Measurements from ENCODE around the gene RASGRP1. TPM values are rescaled to one million over a fixed set of nuclear protein-coding genes. Genes with fewer than 3 reads are reported as not detected.

Gene RASGRP1
- total and polyA plus RNA-seq, 10 of the 15 experiments (the other 5 are each of a cell fraction or from before 2014, with no cell fraction given), result 5.6 to 234 (median 20.9) TPM

DNA sequence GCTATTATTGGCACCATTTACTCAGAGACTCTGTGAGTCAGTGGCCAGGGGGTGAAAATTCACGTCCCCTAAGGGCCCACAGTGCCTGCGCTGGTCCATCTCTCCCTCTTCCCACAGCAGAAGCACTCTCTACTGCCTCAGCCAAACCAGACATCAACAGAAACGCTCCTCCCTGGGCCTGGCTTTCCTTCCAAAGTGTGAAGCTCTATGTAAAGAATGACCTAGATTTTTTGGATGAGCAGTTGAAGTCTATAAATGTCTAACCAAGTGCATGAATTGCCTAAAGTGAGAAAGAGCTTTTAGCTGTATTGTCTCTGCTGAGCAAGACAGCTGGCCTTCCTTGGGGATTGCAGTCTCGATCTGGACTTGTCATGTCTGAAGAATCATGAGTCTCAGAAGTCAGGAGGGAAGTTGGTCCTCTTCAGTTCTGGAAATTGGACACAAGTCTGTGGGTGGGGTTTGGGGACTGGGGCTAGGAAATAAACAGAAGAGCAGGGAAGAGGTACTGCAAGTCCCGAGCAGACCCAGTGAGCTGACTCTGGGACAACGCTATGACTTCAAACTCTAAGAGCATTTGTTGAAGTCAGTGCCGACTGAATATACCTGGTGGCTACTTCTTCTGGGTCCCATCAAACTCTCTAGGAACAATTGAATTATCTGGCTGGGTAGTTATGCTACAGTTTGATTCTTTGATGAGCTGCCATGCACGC lies 29.0 kb downstream of the RASGRP1 start (continued):
- TF ChIP-seq SREBF1 (IDR thresholded peaks at IDR 0.05; ENCODE audit: low read length), result no peak
- TF ChIP-seq CBX3 (IDR thresholded peaks at IDR 0.05; ENCODE audit: borderline replicate concordance, low read depth), result no peak
- TF ChIP-seq CREM (IDR thresholded peaks at IDR 0.05; ENCODE audit: low read depth), result no peak
- no peak for TF ChIP-seq EZH2 (IDR thresholded peaks at IDR 0.05; ENCODE audit: borderline replicate concordance, control insufficient read depth, low read depth, low read length)
- TF ChIP-seq NBN (IDR thresholded peaks at IDR 0.05), result no peak
- no peak for TF ChIP-seq KLF5 (IDR thresholded peaks at IDR 0.05; ENCODE audit: partially characterized antibody)
- TF ChIP-seq GABPA (IDR thresholded peaks at IDR 0.05; ENCODE audit: low read depth), result no peak
- no peak for TF ChIP-seq ZBTB11 (CRISPR knock-in tag; IDR thresholded peaks at IDR 0.05)
- no peak for TF ChIP-seq USF1 (IDR thresholded peaks at IDR 0.05; ENCODE audit: borderline replicate concordance, extremely low read length, insufficient read depth, low read depth, low read length)
- TF ChIP-seq KAT2A (conservative IDR thresholded peaks at IDR 0.05; ENCODE audit: control insufficient read depth, low read depth, low read length), result no peak

Measured in GM12878 (cell line).